K562 (cell line): Measurements from ENCODE around the gene PHKG2. TPM values are rescaled to one million over a fixed set of nuclear protein-coding genes. Genes with fewer than 3 reads are reported as not detected.
A peak's percentile ranks its signal among the peaks of the same experiment; 100 is the strongest.

Experiments
- CXXC5 ChIP-seq: fragments of 250-450 bp; sonication (Bioruptor Pico); IDR thresholded peaks from 2 replicates; pipeline ENCODE4 v1.8.0; 2022; ENCODE audit warnings: inconsistent platforms, mild to moderate bottlenecking, moderate library complexity
- E2F6 ChIP-seq, 2 experiments: IDR thresholded peaks; 2 replicates each; pipeline ENCODE4 v1.6.1; 2011; ENCODE audit warnings: borderline replicate concordance in 1 of 2, control low read depth in 1 of 2, low read depth in 1 of 2, low read length in 1 of 2, mild to moderate bottlenecking in 1 of 2, mixed read lengths in 1 of 2, moderate library complexity in 1 of 2; ENCODE audit not compliant: insufficient read depth in 1 of 2, insufficient read length in 1 of 2, poor library complexity in 1 of 2, severe bottlenecking in 1 of 2; ENCODE audit errors: extremely low read depth in 1 of 2
- ELK1 ChIP-seq: sonication (generic); formaldehyde crosslinking; IDR thresholded peaks from 2 replicates; pipeline ENCODE4 v1.8.1; 2022; ENCODE audit warnings: missing genetic modification reagents
- ETV6 ChIP-seq, 3 experiments: fragments of 150-350 bp in 1 of 3; sonication (generic) in 1 of 3; formaldehyde crosslinking in 1 of 3; IDR thresholded peaks; 2 replicates each; pipeline versions ENCODE4 v1.6.1 to v1.8.0; 2014 to 2022; ENCODE audit warnings: borderline replicate concordance in 2 of 3, low read depth in 2 of 3, antibody characterized with exemption in 1 of 3, low read length in 1 of 3, mild to moderate bottlenecking in 1 of 3, missing genetic modification reagents in 1 of 3
- KAT8 ChIP-seq: fragments of 450-650 bp; IDR thresholded peaks from 2 replicates; pipeline ENCODE4 v1.6.1; 2016; ENCODE audit warnings: low read depth, mild to moderate bottlenecking
- MECOM ChIP-seq: fragments of 250-450 bp; sonication (Bioruptor Pico); IDR thresholded peaks from 2 replicates; pipeline ENCODE4 v1.8.0; 2022; ENCODE audit warnings: inconsistent platforms
- MYC ChIP-seq, 2 experiments: fragments of 250-450 bp in 1 of 2; sonication (Bioruptor Pico) in 1 of 2; IDR thresholded peaks; 2 replicates each; pipeline versions ENCODE4 v1.5.1 to v1.6.1; 2012 to 2021; ENCODE audit warnings: low read depth in 2 of 2, borderline replicate concordance in 1 of 2, improper control_type of control experiment in 1 of 2, low read length in 1 of 2, mild to moderate bottlenecking in 1 of 2, moderate library complexity in 1 of 2
- NUFIP1 ChIP-seq: fragments of 450-650 bp; IDR thresholded peaks from 2 replicates; pipeline ENCODE4 v1.6.1; 2018; ENCODE audit not compliant: partially characterized antibody
- PKNOX1 ChIP-seq: fragments of 450-650 bp; IDR thresholded peaks from 2 replicates; pipeline ENCODE4 v1.6.1; 2016
- PML ChIP-seq: IDR thresholded peaks from 2 replicates; pipeline ENCODE4 v1.6.1; 2012; ENCODE audit warnings: low read length, inconsistent platforms
- SLC30A9 ChIP-seq: fragments of 250-450 bp; sonication (Bioruptor Pico); IDR thresholded peaks from 2 replicates; pipeline ENCODE4 v1.8.0; 2022; ENCODE audit warnings: mild to moderate bottlenecking, moderate library complexity
- SMAD1 ChIP-seq: fragments of 150-350 bp; IDR thresholded peaks from 2 replicates; pipeline ENCODE4 v1.6.1; 2014; ENCODE audit warnings: low read length, low read depth; ENCODE audit not compliant: partially characterized antibody
- TCF3 ChIP-seq: sonication (generic); formaldehyde crosslinking; IDR thresholded peaks from 2 replicates; pipeline ENCODE4 v1.4.0; 2020; ENCODE audit warnings: mild to moderate bottlenecking, missing genetic modification reagents
- ZHX1 ChIP-seq: fragments of 150-350 bp; conservative IDR thresholded peaks from 2 replicates; pipeline ENCODE4 v1.6.1; 2014; ENCODE audit warnings: low read length
- ZNF133 ChIP-seq: fragments of 250-450 bp; sonication (Bioruptor Pico); IDR thresholded peaks from 2 replicates; pipeline ENCODE4 v1.4.0; 2020; ENCODE audit warnings: mild to moderate bottlenecking
- ZNF263 ChIP-seq: sonication (generic); formaldehyde crosslinking; IDR thresholded peaks from 2 replicates; pipeline ENCODE4 v1.8.0; 2022; ENCODE audit warnings: mild to moderate bottlenecking, missing genetic modification reagents, borderline replicate concordance
- ZNF431 ChIP-seq: sonication (generic); formaldehyde crosslinking; IDR thresholded peaks from 2 replicates; pipeline ENCODE4 v1.8.0; 2022; ENCODE audit warnings: mild to moderate bottlenecking, missing genetic modification reagents
- ZNF436 ChIP-seq: fragments of 250-450, 450-650 bp; sonication (Bioruptor Pico); formaldehyde crosslinking; IDR thresholded peaks from 2 replicates; pipeline ENCODE4 v1.7.0; 2020; ENCODE audit warnings: mild to moderate bottlenecking
- ZNF551 ChIP-seq: fragments of 250-450 bp; sonication (Bioruptor Pico); IDR thresholded peaks from 2 replicates; pipeline ENCODE4 v1.5.0; 2021; ENCODE audit warnings: mild to moderate bottlenecking, moderate library complexity
- ZNF699 ChIP-seq: fragments of 250-450 bp; sonication (Bioruptor Pico); IDR thresholded peaks from 2 replicates; pipeline ENCODE4 v1.8.0; 2021; ENCODE audit warnings: mild to moderate bottlenecking, moderate library complexity; ENCODE audit not compliant: insufficient replicate concordance
- polyA plus RNA-seq, 8 experiments: library from polyadenylated mRNA; depleted of rRNA in 4 of 8; stranded (reverse) in 5 of 8; unstranded in 3 of 8; fragments of >200 nt; fragmentation: Nextera tagmentation in 2 of 8; fragmentation: Illumina TruSeq in 1 of 8; extraction: Ambion mirVana in 2 of 8; extraction: Trizol in 1 of 8; gene quantifications; 2 replicates each; pipeline versions ENCODE4 v1.2.1 to v1.2.3, GENCODE V29; 2011 to 2014; ENCODE audit warnings: inconsistent platforms in 1 of 8, missing spikeins in 1 of 8
- total RNA-seq, 7 experiments: library from RNA; depleted of rRNA in 6 of 7; stranded (reverse); fragments of >200 nt in 6 of 7; fragmentation: Illumina TruSeq in 2 of 7; extraction: Trizol in 2 of 7; gene quantifications; 2 replicates each; pipeline versions ENCODE4 v1.2.1 to v1.2.3, GENCODE V29; 2011 to 2021; ENCODE audit warnings: low replicate concordance in 1 of 7

Gene PHKG2
- total and polyA plus RNA-seq, 9 of the 15 experiments (the other 6 are each of a cell fraction or from before 2014, with no cell fraction given) = 5.8 to 54.2 (median 30.7) TPM

- TF ChIP-seq ELK1 (CRISPR knock-in tag) (no peak), PML (peak; percentile 64; the same call in 1 of the 2 replicates), PKNOX1 (peak; percentile 87), ZNF133 (CRISPR knock-in tag) (no peak), SLC30A9 (CRISPR knock-in tag) (no peak), ZNF551 (no peak), ZNF699 (CRISPR knock-in tag) (no peak), ZNF263 (CRISPR knock-in tag) (peak; percentile 14; the same call in 1 of the 2 replicates), MYC (IDR thresholded peaks at IDR 0.05; ENCODE audit: low read depth, low read length) (peak; percentile 54), MYC (CRISPR knock-in tag; IDR thresholded peaks at IDR 0.05; ENCODE audit: borderline replicate concordance, low read depth) (no peak), SMAD1 (peak; percentile 18), ZHX1 (peak; percentile 65; the same call in 1 of the 2 replicates), E2F6 (IDR thresholded peaks at IDR 0.05; ENCODE audit: borderline replicate concordance in 1 of 2, extremely low read depth in 1 of 2, insufficient read depth in 1 of 2, insufficient read length in 1 of 2, low read depth in 1 of 2, low read length in 1 of 2, poor library complexity in 1 of 2, severe bottlenecking in 1 of 2) (peak in 1 of 2 experiments; percentile 30), NUFIP1 (no peak), ZNF431 (no peak), TCF3 (no peak), ETV6 (IDR thresholded peaks at IDR 0.05; ENCODE audit: borderline replicate concordance in 1 of 2, low read depth in 2 of 2, low read length in 1 of 2) (no peak), ETV6 (CRISPR knock-in tag; IDR thresholded peaks at IDR 0.05; ENCODE audit: borderline replicate concordance) (no peak; the same call in 1 of the 2 replicates), CXXC5 (CRISPR knock-in tag) (peak; percentile 79), ZNF436 (no peak), MECOM (CRISPR knock-in tag) (no peak), KAT8 (no peak)
Observed at GRCh38 chr16:30761928-30762902, 14.0 kb downstream of the PHKG2 start, which contains the start of the genes CFAP119 and RNF40 (continued).
